ENCODE results near the gene ZC3H4. TPM values are rescaled to one million over a fixed set of nuclear protein-coding genes. Genes with fewer than 3 reads are reported as not detected.

ZC3H4 gene
- total and polyA plus RNA-seq, 10 of the 15 experiments (the other 5 are each of a cell fraction or from before 2014, with no cell fraction given): 5.1 to 86.3 (median 15.5) TPM

- no peak overlapping the region for H3K4me3 ChIP-seq
- WGBS (ENCODE audit: insufficient coverage, insufficient replicate concordance, low lambda C conversion rate, missing lambda C conversion rate): 97% methylated on average over 18 of the region's 18 CpGs
- RAD21 ChIA-PET (ENCODE audit: unreplicated experiment): no interaction called here
- TF ChIP-seq ASH2L (IDR thresholded peaks at IDR 0.05; ENCODE audit: borderline replicate concordance, low read depth) (no peak), CHD4 (IDR thresholded peaks at IDR 0.05) (no peak), MAX (IDR thresholded peaks at IDR 0.05; ENCODE audit: low read depth, low read length) (no peak), JUNB (IDR thresholded peaks at IDR 0.05) (no peak), EP300 (IDR thresholded peaks at IDR 0.05; ENCODE audit: borderline replicate concordance in 1 of 2, control insufficient read depth in 1 of 2, low read depth in 2 of 2, low read length in 2 of 2) (no peak), E2F8 (IDR thresholded peaks at IDR 0.05; ENCODE audit: low read depth, partially characterized antibody) (no peak), MYC (IDR thresholded peaks at IDR 0.05; ENCODE audit: insufficient read depth, insufficient read length, insufficient replicate concordance, low read length, severe bottlenecking) (no peak), NFYB (IDR thresholded peaks at IDR 0.05; ENCODE audit: insufficient read depth, low read depth, low read length) (no peak), ZNF592 (IDR thresholded peaks at IDR 0.05) (no peak), YY1 (IDR thresholded peaks at IDR 0.05; ENCODE audit: low read depth, low read length) (no peak)
- H3K4me1 ChIP-seq (ENCODE audit: control insufficient read depth, insufficient read depth, low read length): no peaks in the 10 kb centered on the region
- no peaks in the 10 kb centered on the region for H3K27me3 ChIP-seq (replicated peaks in 1 of 2; ENCODE audit: control insufficient read depth in 2 of 2, insufficient read depth in 2 of 2, low read length in 1 of 2)
- peaks cover 23 to 67% of the 10 kb centered on the region in 2 experiments for H3K36me3 ChIP-seq (ENCODE audit: control insufficient read depth in 2 of 2, insufficient read depth in 2 of 2, low read length in 1 of 2)
- no peak overlapping the region for H3K4me2 ChIP-seq (ENCODE audit: control insufficient read depth, insufficient read depth)
- ATAC-seq (no peak), DNase-seq (ENCODE audit: low read depth, low spot score) (no peak), FAIRE-seq (no peak)
- SMC1A ChIA-PET (ENCODE audit: uncharacterized antibody, unreplicated experiment): no interaction called here
- intact Hi-C loops (cut with micrococcal nuclease; ENCODE audit: unreplicated experiment): no loop called here
- in situ Hi-C loops (cut with MboI): no loop called here
- no peaks in the 10 kb centered on the region for H3K9me3 ChIP-seq (replicated peaks; ENCODE audit: control insufficient read depth, insufficient read depth, low read length)
- no peak overlapping the region for H3K9ac ChIP-seq (ENCODE audit: control insufficient read depth, insufficient read depth, low read length)
- no peak overlapping the region for H3K27ac ChIP-seq (ENCODE audit: control insufficient read depth, insufficient read depth)
- POLR2A ChIA-PET: interaction anchor here (0.6 kb wide), 1 partner anchor 164 kb away, joined by 5 read pairs; no protein-coding TSS in a partner anchor
- H4K20me1 ChIP-seq (ENCODE audit: control insufficient read depth, insufficient read depth): peaks cover 4% of the 10 kb centered on the region
- BruUV-seq (replicated peaks): no TSS peak
- CTCF ChIA-PET: no interaction called here
- H2AFZ ChIP-seq (ENCODE audit: control insufficient read depth, low read depth, low read length): no peak overlapping the region
- H3K79me2 ChIP-seq (ENCODE audit: control insufficient read depth, insufficient read depth, low read length): no peaks in the 10 kb centered on the region
These were observed 44.6 kb downstream of the ZC3H4 start for GRCh38 chr19:47068876-47069406.

All from GM12878 (cell line).